HG02610 (cell line): ENCODE results near the gene KBTBD13.
"Not testable (repeated sequence)": the region's sequence is repeated elsewhere in the genome, so short reads cannot be mapped to it uniquely, and the experiment has no call there.

Experiments used
- ATAC-seq: cut with Tn5 transposase; IDR thresholded peaks from one replicate; pipeline ENCODE4 v1.9.1; 2021; ENCODE audit warnings: mild to moderate bottlenecking, moderate library complexity; ENCODE audit not compliant: unreplicated experiment

Gene KBTBD13

GRCh38 chr15:65068403-65068788 is 8.2 kb upstream of the KBTBD13 start:
- no peak for ATAC-seq

DNA sequence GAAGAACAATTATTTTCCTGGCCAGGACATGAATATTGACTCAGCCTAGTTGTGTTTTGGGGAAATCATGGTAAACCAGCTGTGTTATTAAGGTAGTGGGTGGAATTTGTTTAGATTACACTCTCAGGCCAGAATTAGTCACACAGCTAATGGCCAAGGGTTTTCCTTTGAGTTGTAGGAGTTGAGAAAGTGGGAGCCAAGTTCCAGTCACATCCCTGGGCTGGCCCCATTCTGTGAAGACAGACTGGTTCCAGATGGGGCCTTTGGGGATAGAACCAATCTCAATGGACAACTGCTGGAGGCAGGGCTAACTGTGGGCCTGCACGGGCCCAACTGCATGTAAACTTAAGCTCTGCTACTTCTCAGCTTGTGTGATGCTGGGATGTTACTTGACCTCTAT is 7.4 kb upstream of the KBTBD13 start:
- no peak for ATAC-seq

- no peak for ATAC-seq
These were observed 6.6 kb upstream of the KBTBD13 start for GRCh38 chr15:65069779-65070546.

GRCh38 chr15:65071381-65071811 is 5.2 kb upstream of the KBTBD13 start:
- ATAC-seq = no peak

DNA sequence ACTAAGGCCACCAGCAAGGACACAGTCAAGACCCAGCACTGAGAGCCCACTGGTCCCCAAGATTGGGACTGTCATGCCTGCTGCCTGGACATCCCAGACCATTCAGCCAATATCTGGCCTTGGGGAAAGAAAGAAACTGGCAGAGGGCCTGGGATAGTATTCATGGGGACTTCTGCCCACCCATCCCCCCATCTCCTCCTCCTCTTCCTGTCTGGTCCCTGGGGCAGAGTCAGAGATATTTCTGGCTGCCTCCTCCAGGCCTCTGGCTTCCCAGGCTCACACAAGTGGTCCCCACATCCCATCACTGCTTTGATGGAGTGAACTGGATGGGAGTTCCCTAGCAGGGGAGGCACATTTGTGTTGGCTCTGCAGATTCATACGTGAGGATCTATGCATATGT is 4.5 kb upstream of the KBTBD13 start:
- no peak for ATAC-seq

DNA sequence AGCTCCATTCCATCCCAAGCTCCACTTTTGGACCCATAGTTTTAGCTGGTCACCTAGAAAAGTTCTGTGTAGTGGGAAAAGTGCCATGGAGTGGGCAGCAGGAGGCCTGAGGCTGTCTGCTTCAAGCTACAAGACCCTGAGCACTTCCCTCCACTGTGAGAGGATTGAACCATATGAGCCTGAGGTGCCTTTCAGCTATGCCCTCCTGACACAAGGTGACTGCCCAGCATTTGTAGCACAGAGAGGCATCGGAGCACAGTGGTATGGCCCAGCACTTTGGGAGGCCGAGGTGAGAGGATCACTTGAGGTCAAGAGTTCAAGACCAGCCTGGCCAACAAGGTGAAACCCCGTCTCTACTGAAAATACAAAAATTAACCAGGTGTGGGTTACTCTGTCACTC is 3.9 kb upstream of the KBTBD13 start:
- ATAC-seq = no peak

DNA sequence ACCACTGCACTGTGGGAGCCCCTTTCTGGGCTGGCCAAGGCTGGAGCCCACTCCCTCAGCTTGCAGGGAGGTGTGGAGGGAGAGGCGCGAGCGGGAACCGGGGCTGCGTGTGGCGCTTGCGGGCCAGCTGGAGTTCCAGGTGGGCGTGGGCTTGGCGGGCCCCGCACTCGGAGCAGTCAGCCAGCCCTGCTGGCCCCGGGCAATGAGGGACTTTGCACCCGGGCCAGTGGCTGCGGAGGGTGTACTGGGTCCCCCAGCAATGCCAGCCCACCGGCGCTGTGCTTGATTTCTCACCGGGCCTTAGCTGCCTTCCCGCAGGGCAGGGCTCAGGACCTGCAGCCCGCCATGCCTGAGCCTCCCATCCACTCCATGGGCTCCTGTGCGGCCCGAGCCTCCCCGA is 1.6 kb upstream of the KBTBD13 start:
- ATAC-seq = not testable (repeated sequence)

- not testable (repeated sequence) for ATAC-seq
These were observed 745 bp upstream of the KBTBD13 start for GRCh38 chr15:65075607-65076395.

DNA sequence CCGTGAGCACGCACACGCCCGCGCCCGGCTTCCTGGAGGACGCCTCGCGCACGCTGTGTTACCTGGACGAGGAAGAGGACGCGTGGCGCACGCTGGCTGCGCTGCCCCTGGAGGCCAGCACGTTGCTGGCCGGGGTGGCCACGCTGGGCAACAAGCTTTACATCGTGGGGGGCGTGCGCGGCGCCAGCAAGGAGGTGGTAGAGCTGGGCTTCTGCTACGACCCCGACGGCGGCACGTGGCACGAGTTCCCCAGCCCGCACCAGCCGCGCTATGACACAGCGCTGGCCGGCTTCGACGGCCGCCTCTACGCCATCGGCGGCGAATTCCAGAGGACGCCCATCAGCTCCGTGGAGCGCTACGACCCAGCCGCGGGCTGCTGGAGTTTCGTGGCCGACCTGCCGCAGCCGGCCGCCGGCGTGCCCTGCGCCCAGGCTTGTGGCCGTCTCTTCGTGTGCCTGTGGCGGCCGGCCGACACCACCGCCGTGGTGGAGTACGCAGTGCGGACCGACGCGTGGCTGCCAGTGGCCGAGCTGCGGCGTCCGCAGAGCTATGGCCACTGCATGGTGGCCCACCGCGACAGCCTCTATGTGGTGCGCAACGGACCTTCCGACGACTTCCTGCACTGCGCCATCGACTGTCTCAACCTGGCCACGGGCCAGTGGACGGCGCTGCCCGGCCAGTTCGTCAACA is 890 bp downstream of the KBTBD13 start:
- ATAC-seq = no peak

- ATAC-seq = no peak
These were observed 1.4 kb downstream of the KBTBD13 start for GRCh38 chr15:65077981-65078352.

- ATAC-seq = no peak
These were observed 3.0 kb downstream of the KBTBD13 start for GRCh38 chr15:65079580-65079979.

DNA sequence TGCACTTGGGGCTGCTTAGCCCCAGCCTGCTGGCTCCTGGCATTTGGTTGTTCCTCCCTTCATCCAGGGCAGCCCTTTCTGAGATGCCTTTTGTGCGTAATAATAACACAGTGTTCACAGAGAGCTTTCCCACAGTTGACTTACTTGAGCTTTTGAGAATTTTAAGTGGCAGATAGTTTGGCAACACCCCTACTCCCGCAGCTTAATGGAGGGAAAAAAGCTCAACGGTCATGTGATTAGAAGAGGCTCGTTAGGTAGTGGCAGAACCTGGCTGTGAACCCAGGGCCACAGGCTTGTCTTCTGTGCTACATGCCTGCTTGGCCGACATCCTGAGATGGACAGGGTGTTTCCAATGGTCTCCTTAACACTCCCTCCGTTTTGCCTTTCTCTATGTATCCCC is 4.7 kb downstream of the KBTBD13 start:
- no peak for ATAC-seq

- no peak for ATAC-seq
These were observed 5.2 kb downstream of the KBTBD13 start for GRCh38 chr15:65081758-65082157.

GRCh38 chr15:65082303-65082953 is 5.9 kb downstream of the KBTBD13 start:
- ATAC-seq = no peak

DNA sequence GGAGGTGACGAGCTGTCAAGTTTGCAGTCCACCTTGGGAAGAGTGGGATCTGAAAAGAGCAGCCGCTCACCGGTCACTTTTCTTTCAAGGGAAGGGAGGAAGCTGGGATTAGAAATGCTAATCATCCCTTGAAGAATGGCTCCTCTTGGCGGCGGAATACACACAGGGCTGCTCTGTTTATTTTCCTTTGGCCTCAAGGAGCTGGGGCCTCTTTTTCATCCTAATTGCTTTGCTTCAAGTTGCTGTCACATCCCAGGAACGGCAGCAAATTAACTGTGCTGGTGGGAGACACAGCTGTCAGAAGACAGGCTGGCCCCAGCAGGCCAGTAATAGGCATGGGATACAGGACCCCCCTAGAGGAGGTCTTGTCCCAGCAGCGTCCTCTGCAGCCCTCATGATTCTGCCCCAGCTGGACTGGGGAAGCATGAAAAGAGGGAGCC is 6.7 kb downstream of the KBTBD13 start:
- no peak for ATAC-seq

DNA sequence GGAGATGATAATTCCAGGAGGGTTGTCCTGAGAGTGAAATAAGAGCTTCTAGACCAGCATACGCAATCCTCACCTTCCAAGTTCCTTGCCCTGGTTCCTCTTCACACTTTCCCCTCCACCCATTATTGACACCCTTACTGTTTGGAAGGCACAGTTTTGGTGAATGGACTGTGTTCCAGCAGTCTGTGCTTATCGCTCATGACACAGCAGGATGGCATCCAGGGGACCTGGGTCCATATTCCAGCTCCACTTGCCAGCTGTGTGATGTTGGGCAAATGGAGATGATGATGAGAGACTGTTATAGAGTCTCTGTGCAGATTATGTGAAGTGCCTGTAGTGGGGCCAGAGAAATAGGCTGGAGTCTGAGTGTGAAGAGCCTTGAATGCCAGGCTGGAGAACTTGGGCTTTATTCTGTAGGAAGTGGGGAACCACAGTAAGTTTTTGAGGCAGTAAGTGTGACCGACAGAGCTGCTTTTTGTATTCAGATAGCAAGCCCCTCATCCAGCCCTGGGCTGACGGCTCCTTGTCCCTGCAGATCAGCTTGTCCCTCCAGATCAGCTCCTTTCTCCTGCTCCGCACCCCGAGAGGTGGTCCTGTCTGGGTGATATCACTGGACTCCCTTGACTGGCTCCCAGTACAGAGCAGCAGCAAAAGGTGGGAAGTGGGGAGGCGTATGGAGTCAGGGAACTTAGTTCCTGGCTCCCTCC is 8.1 kb downstream of the KBTBD13 start:
- no peak for ATAC-seq

DNA sequence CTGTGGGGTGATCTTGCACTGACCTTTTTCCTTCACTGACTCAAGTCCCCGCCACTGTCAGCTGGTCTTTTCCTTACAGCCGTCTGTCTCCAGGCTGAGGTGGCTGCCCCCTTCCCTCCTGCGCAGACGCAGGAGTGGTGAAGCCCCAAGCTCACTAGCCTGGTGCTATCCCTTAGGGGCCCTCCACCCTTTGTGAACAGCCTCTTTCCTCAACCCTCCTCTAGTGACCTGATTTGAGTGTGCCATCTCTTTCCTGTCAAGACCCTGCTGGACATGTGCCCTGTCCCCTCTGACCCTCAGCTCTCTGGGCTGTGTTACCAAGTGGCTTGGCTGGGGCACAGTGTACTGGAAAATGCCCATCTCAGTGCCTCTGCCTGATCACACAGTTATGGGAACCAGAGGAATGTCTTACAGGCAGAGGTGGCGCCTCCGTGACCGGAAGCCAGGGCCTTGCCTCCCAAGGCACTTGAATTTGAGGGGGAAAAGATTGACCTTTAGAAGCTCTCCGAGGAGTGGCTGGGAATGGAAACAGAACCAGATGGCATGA is 8.7 kb downstream of the KBTBD13 start:
- ATAC-seq = no peak

- ATAC-seq = no peak
These were observed 9.6 kb downstream of the KBTBD13 start for GRCh38 chr15:65085990-65086679.

GRCh38 chr15:65086680-65087111 is 10.2 kb downstream of the KBTBD13 start:
- ATAC-seq = no peak

- ATAC-seq = no peak
These were observed 10.9 kb downstream of the KBTBD13 start for GRCh38 chr15:65087411-65087810.
